Lower leg skin (tissue), 3 donors: ENCODE measurements around the gene HOXC12.

Source experiments
- POLR2A ChIP-seq, 2 donors: fragments of 450-650 bp; IDR thresholded peaks; one replicate each; pipeline ENCODE4 v1.6.1; 2016 to 2017; ENCODE audit warnings: antibody characterized with exemption in 2 of 2, mild to moderate bottlenecking in 1 of 2, moderate library complexity in 1 of 2
- TF ChIP-seq, protein P1 (sequence below), 3 donors: fragments of 450-650 bp; IDR thresholded peaks; one replicate each; pipeline ENCODE4 v1.5.1; 2016; ENCODE audit warnings: antibody characterized with exemption in 3 of 3, mild to moderate bottlenecking in 3 of 3, moderate library complexity in 2 of 3

DNA sequence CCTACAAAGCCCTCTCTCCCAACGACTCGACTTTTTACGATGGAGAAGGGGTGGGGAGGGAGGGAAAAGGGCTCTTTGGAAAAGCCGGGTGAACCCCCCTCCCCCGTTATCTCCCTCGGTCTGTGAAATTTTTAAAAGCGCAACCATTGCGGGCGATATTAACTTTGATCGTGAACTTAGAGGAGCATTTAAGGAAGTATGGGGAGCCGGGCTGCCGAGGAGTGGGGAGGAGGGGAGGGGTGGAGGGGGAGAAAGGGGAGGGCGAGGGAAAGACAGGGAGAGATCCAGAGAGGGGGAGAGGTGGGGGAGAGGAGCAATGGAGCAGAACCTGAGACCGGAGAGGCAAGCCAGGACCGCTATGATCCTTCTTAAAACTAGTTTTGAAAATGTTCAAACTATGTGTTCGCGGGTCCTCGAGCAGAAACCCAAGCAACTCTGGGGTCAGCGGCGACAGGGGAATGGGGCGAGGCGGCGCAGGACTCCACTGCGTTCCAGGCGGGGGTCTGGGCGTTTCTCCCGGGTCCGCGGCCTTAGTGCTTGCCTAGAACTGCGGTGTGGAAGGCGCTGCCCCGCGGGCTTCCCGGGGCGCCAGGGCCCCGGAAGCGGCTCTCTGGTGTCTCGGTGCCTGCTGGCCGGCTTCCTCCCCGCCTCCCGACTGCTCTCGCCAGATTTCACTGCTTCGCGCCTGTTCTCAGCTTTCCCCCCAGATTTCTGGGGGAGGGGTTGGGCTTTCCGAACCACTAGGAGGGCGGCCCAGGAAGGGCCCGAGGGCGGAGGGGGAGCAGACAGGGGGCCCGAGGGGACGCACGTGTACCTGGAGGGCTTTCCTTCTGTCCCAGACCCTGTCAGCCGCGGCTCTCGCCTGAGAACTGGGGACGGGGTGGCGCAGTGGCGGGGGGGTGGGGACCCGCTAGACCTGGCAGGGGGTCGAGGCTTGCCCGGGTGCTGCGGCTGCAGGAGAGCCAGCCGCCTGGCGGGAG is 19.7 kb downstream of the HOXC12 start, which contains the start of gene HOTAIR:
- TF ChIP-seq POLR2A (IDR thresholded peaks at IDR 0.05): no peak
- TF ChIP-seq, protein P1, sequence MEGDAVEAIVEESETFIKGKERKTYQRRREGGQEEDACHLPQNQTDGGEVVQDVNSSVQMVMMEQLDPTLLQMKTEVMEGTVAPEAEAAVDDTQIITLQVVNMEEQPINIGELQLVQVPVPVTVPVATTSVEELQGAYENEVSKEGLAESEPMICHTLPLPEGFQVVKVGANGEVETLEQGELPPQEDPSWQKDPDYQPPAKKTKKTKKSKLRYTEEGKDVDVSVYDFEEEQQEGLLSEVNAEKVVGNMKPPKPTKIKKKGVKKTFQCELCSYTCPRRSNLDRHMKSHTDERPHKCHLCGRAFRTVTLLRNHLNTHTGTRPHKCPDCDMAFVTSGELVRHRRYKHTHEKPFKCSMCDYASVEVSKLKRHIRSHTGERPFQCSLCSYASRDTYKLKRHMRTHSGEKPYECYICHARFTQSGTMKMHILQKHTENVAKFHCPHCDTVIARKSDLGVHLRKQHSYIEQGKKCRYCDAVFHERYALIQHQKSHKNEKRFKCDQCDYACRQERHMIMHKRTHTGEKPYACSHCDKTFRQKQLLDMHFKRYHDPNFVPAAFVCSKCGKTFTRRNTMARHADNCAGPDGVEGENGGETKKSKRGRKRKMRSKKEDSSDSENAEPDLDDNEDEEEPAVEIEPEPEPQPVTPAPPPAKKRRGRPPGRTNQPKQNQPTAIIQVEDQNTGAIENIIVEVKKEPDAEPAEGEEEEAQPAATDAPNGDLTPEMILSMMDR (IDR thresholded peaks at IDR 0.05): no peak
